H1 (cell line): ENCODE data around the gene CSNK1G2. TPM values are rescaled to one million over a fixed set of nuclear protein-coding genes. Genes with fewer than 3 reads are reported as not detected.

Experiments
- CTCF ChIA-PET: fragments of 300-600 bp; sonication (Branson Sonifier 250); formaldehyde crosslinking; loops from one replicate; lab custom pipeline; 2021; ENCODE audit not compliant: partially characterized antibody; lab: Charles Lee
- POLR2A ChIA-PET: fragments of 300-600 bp; sonication (Branson Sonifier 250); formaldehyde crosslinking; loops from one replicate; lab custom pipeline; 2021; ENCODE audit warnings: inconsistent platforms; ENCODE audit not compliant: partially characterized antibody; lab: Charles Lee
- DNase-seq, 2 experiments: peaks; one replicate each; pipeline versions ENCODE4 v3.0.0 to v3.0.0-alpha.2; 2010 to 2022; ENCODE audit warnings: low spot score in 2 of 2, low read depth in 1 of 2, mixed read lengths in 1 of 2
- FAIRE-seq: peaks from 2 replicates; lab custom pipeline; 2011; peaks lifted over from hg19 to GRCh38; lab: Jason Lieb, UNC
- H2AFZ ChIP-seq: 2 replicates; pipeline ENCODE4 v1.8.1; 2012; ENCODE audit warnings: low read length, inconsistent platforms
- H2AK5ac ChIP-seq: 2 replicates; pipeline ENCODE4 v1.6.1; 2013; ENCODE audit warnings: low read depth, low read length
- H2BK120ac ChIP-seq: replicated peaks from 2 replicates; pipeline ENCODE3; 2013; ENCODE audit warnings: low read depth, low read length, inconsistent platforms
- H2BK12ac ChIP-seq: 2 replicates; pipeline ENCODE4 v1.6.1; 2013; ENCODE audit warnings: low read depth, low read length
- H2BK15ac ChIP-seq: 2 replicates; pipeline ENCODE4 v1.6.1; 2013; ENCODE audit warnings: low read length
- H2BK20ac ChIP-seq: 2 replicates; pipeline ENCODE4 v1.6.1; 2013; ENCODE audit warnings: low read length
- H2BK5ac ChIP-seq: 2 replicates; pipeline ENCODE4 v1.6.1; 2013; ENCODE audit warnings: low read depth, low read length
- H3K14ac ChIP-seq: 2 replicates; pipeline ENCODE4 v1.6.1; 2013; ENCODE audit warnings: inconsistent platforms; ENCODE audit not compliant: insufficient read length
- H3K18ac ChIP-seq: 2 replicates; pipeline ENCODE4 v1.6.1; 2013; ENCODE audit warnings: low read length; ENCODE audit errors: extremely low read depth
- H3K23ac ChIP-seq: 2 replicates; pipeline ENCODE4 v1.6.1; 2013; ENCODE audit warnings: inconsistent platforms; ENCODE audit not compliant: insufficient read length
- H3K23me2 ChIP-seq: 2 replicates; pipeline ENCODE4 v1.6.1; 2013; ENCODE audit warnings: low read depth, low read length
- H3K27ac ChIP-seq: 2 replicates; pipeline ENCODE4 v1.6.1; 2011; ENCODE audit warnings: low read depth, low read length, inconsistent platforms
- H3K27me3 ChIP-seq, 4 experiments: replicated peaks in 1 of 4; 1 replicate in 1 of 4; 2 replicates in 3 of 4; pipeline versions ENCODE4 v1.6.1 to v1.8.1; 2011 to 2013; ENCODE audit warnings: low read length in 3 of 4, mild to moderate bottlenecking in 3 of 4, inconsistent platforms in 2 of 4, mixed read lengths in 2 of 4, moderate library complexity in 1 of 4; ENCODE audit not compliant: control insufficient read depth in 3 of 4, insufficient read depth in 3 of 4; ENCODE audit errors: extremely low read depth in 1 of 4
- H3K36me3 ChIP-seq, 4 experiments: 2 replicates each; pipeline versions ENCODE4 v1.6.1 to v1.8.1; 2011 to 2013; ENCODE audit warnings: mild to moderate bottlenecking in 4 of 4, low read length in 3 of 4, moderate library complexity in 2 of 4, control low read depth in 1 of 4, inconsistent platforms in 1 of 4; ENCODE audit not compliant: insufficient read depth in 4 of 4, control insufficient read depth in 2 of 4
- H3K4ac ChIP-seq: replicated peaks from 2 replicates; pipeline ENCODE3; 2013; ENCODE audit warnings: low read length, low read depth, mixed read lengths, inconsistent platforms; ENCODE audit not compliant: insufficient read length
- H3K4me1 ChIP-seq, 4 experiments: replicated peaks in 1 of 4; 1 replicate in 1 of 4; 2 replicates in 3 of 4; pipeline versions ENCODE4 v1.6.1 to v1.8.1; 2011 to 2013; ENCODE audit warnings: low read length in 3 of 4, inconsistent platforms in 2 of 4, mixed read lengths in 1 of 4; ENCODE audit not compliant: insufficient read depth in 4 of 4, control insufficient read depth in 3 of 4
- H3K4me2 ChIP-seq, 2 experiments: 2 replicates each; pipeline versions ENCODE4 v1.6.1 to v1.8.1; 2011 to 2013; ENCODE audit warnings: low read depth in 2 of 2, low read length in 2 of 2, control low read depth in 1 of 2, inconsistent platforms in 1 of 2, mild to moderate bottlenecking in 1 of 2; ENCODE audit not compliant: insufficient read depth in 1 of 2
- H3K4me3 ChIP-seq, 4 experiments: fragments of 200-600, 300-600 bp in 1 of 4; sonication (generic), shearing (Covaris generic), sonication (Bioruptor Twin) in 1 of 4; 2 replicates each; pipeline versions ENCODE4 v1.5.1 to v1.8.1; 2011 to 2016; ENCODE audit warnings: low read length in 4 of 4, low read depth in 3 of 4, control low read depth in 2 of 4, inconsistent platforms in 2 of 4, mild to moderate bottlenecking in 2 of 4, mixed read lengths in 1 of 4, moderate library complexity in 1 of 4; ENCODE audit not compliant: insufficient read depth in 2 of 4; ENCODE audit errors: extremely low read depth in 1 of 4
- H3K56ac ChIP-seq: replicated peaks from 2 replicates; pipeline ENCODE3; 2013; ENCODE audit warnings: low read depth, mild to moderate bottlenecking, mixed read lengths, low read length, inconsistent platforms; ENCODE audit not compliant: insufficient read length
- H3K79me1 ChIP-seq: 2 replicates; pipeline ENCODE4 v1.6.1; 2013; ENCODE audit warnings: low read depth, low read length, control low read depth
- H3K79me2 ChIP-seq, 2 experiments: 2 replicates each; pipeline versions ENCODE4 v1.6.1 to v1.8.1; 2012 to 2013; ENCODE audit warnings: low read length in 2 of 2, mild to moderate bottlenecking in 2 of 2, inconsistent platforms in 1 of 2; ENCODE audit not compliant: insufficient read depth in 2 of 2, control insufficient read depth in 1 of 2
- H3K9ac ChIP-seq, 4 experiments: replicated peaks in 1 of 4; 1 replicate in 1 of 4; 2 replicates in 3 of 4; pipeline versions ENCODE4 v1.6.1 to v1.8.1; 2011 to 2013; ENCODE audit warnings: low read depth in 3 of 4, low read length in 3 of 4, control low read depth in 2 of 4, mild to moderate bottlenecking in 2 of 4, moderate library complexity in 2 of 4, inconsistent platforms in 1 of 4; ENCODE audit errors: extremely low read depth in 1 of 4
- H3K9me3 ChIP-seq, 2 experiments: 2 replicates each; pipeline versions ENCODE4 v1.6.1 to v1.8.1; 2012 to 2013; ENCODE audit warnings: mild to moderate bottlenecking in 2 of 2, moderate library complexity in 2 of 2, control low read depth in 1 of 2, inconsistent platforms in 1 of 2, low read depth in 1 of 2, low read length in 1 of 2, mixed read lengths in 1 of 2; ENCODE audit not compliant: insufficient read depth in 2 of 2
- H4K20me1 ChIP-seq, 2 experiments: replicated peaks in 1 of 2; 2 replicates each; pipeline versions ENCODE3 to v1.8.1; 2011 to 2013; ENCODE audit warnings: inconsistent platforms in 2 of 2, low read length in 2 of 2, mild to moderate bottlenecking in 1 of 2; ENCODE audit not compliant: insufficient read depth in 2 of 2, control insufficient read depth in 1 of 2
- H4K5ac ChIP-seq: 2 replicates; pipeline ENCODE4 v1.6.1; 2013; ENCODE audit warnings: low read length, low read depth, mixed read lengths, inconsistent platforms; ENCODE audit not compliant: insufficient read length
- H4K8ac ChIP-seq: 2 replicates; pipeline ENCODE4 v1.8.0; 2013; ENCODE audit warnings: mild to moderate bottlenecking, moderate library complexity, low read length, inconsistent platforms; ENCODE audit not compliant: insufficient read depth; ENCODE audit errors: extremely low read depth
- H4K91ac ChIP-seq: replicated peaks from 2 replicates; pipeline ENCODE3; 2013; ENCODE audit warnings: low read length, mixed read lengths, inconsistent platforms; ENCODE audit not compliant: insufficient read length
- BACH1 ChIP-seq: IDR thresholded peaks from 2 replicates; pipeline ENCODE4 v1.6.1; 2012; ENCODE audit warnings: low read length, improper control_type of control experiment
- CHD1 ChIP-seq: IDR thresholded peaks from 2 replicates; pipeline ENCODE4 v1.6.1; 2012; ENCODE audit warnings: low read depth, low read length, improper control_type of control experiment
- CHD2 ChIP-seq: IDR thresholded peaks from 2 replicates; pipeline ENCODE4 v1.6.1; 2012; ENCODE audit warnings: low read length, improper control_type of control experiment
- EP300 ChIP-seq, 2 experiments: IDR thresholded peaks; 1 replicate in 1 of 2; 2 replicates in 1 of 2; pipeline ENCODE4 v1.6.1; 2011 to 2012; ENCODE audit warnings: low read depth in 2 of 2, low read length in 2 of 2, mild to moderate bottlenecking in 2 of 2, borderline replicate concordance in 1 of 2, inconsistent platforms in 1 of 2, moderate library complexity in 1 of 2
- EZH2 ChIP-seq: fragments of 200-600 bp; sonication (generic); IDR thresholded peaks from 2 replicates; pipeline ENCODE4 v1.7.1; 2012; ENCODE audit warnings: low read depth, mild to moderate bottlenecking, moderate library complexity, low read length, inconsistent platforms; ENCODE audit not compliant: severe bottlenecking
- HDAC2 ChIP-seq, 2 experiments: fragments of 300-600 bp in 1 of 2; sonication (generic) in 1 of 2; IDR thresholded peaks; 2 replicates each; pipeline ENCODE4 v1.6.1; 2011 to 2012; ENCODE audit warnings: low read depth in 2 of 2, low read length in 2 of 2, mild to moderate bottlenecking in 2 of 2, moderate library complexity in 2 of 2, borderline replicate concordance in 1 of 2, inconsistent platforms in 1 of 2
- KDM4A ChIP-seq: IDR thresholded peaks from one replicate; pipeline ENCODE4 v1.7.1; 2012; ENCODE audit warnings: low read depth, mild to moderate bottlenecking, moderate library complexity, low read length, inconsistent platforms; ENCODE audit not compliant: severe bottlenecking
- MAFK ChIP-seq: IDR thresholded peaks from 2 replicates; pipeline ENCODE4 v1.6.1; 2012; ENCODE audit warnings: low read depth, mild to moderate bottlenecking, improper control_type of control experiment, low read length
- POLR2AphosphoS5 ChIP-seq: IDR thresholded peaks from 2 replicates; pipeline ENCODE4 v1.6.1; 2011; ENCODE audit warnings: low read depth, low read length
- SIX5 ChIP-seq: IDR thresholded peaks from 2 replicates; pipeline ENCODE4 v1.6.1; 2011; ENCODE audit warnings: mild to moderate bottlenecking, low read depth, low read length
- TCF12 ChIP-seq: IDR thresholded peaks from 2 replicates; pipeline ENCODE4 v1.6.1; 2011; ENCODE audit warnings: low read depth, mild to moderate bottlenecking, low read length
- ZNF274 ChIP-seq: IDR thresholded peaks from 2 replicates; pipeline ENCODE4 v1.7.0; 2012; ENCODE audit warnings: low read length, borderline replicate concordance; ENCODE audit errors: extremely low read depth
- WGBS, 2 experiments: shearing (Covaris generic) in 1 of 2; methylation state at CpG; one replicate each; pipeline versions ENCODE4 v1.1.6 to v1.1.7; 2013 to 2015; ENCODE audit warnings: low lambda C conversion rate in 2 of 2, mixed read lengths in 2 of 2, inconsistent platforms in 1 of 2, low coverage in 1 of 2, missing lambda C conversion rate in 1 of 2; ENCODE audit not compliant: insufficient replicate concordance in 2 of 2, insufficient coverage in 1 of 2, insufficient read length in 1 of 2; ENCODE audit errors: extremely low coverage in 1 of 2, missing lambda C conversion rate in 1 of 2; 5-methylcytosine and 5-hydroxymethylcytosine counted together
- polyA plus RNA-seq, 7 experiments: library from polyadenylated mRNA; depleted of rRNA in 3 of 7; stranded (reverse) in 5 of 7; unstranded in 2 of 7; fragments of >200 nt in 5 of 7; fragments of 200-250 nt in 2 of 7; gene quantifications; 1 replicate in 5 of 7; 2 replicates in 1 of 7; 4 replicates in 1 of 7; pipeline versions ENCODE4 v1.2.1 to v1.2.3, GENCODE V29; 2011 to 2013; ENCODE audit warnings: missing spikeins in 2 of 7, mixed read lengths in 2 of 7
- total RNA-seq: library from RNA; stranded (reverse); fragmentation: NEBNext Ultra II Directional; extraction: Animal tissue kit (Norgen Biotek cat#: 25700); gene quantifications from 2 replicates; pipeline ENCODE4 v1.2.1, GENCODE V29; 2021

CSNK1G2 gene
- total and polyA plus RNA-seq, 2 of the 8 experiments (the other 6 are each of a cell fraction or from before 2014, with no cell fraction given) = 99.5 to 130 TPM

GRCh38 chr19:1955171-1956121 lies 14.5 kb downstream of the CSNK1G2 start:
- H4K20me1 ChIP-seq = peaks cover 44 to 60% of the 10 kb centered on the region in 2 experiments
- 85% methylated on average over 37 of the region's 51 CpGs; no CpG with 5 or more reads in 1 of the 2 experiments for WGBS, 2 experiments
- H3K14ac ChIP-seq = no peak overlapping the region
- no peak overlapping the region for H2AFZ ChIP-seq
- H3K56ac ChIP-seq = no peak overlapping the region
- H3K23me2 ChIP-seq = no peaks in the 10 kb centered on the region
- H3K23ac ChIP-seq = no peak overlapping the region
- no peak overlapping the region for H2BK12ac ChIP-seq
- DNase-seq = no peak
- H2BK15ac ChIP-seq = no peak overlapping the region
- H3K79me2 ChIP-seq = peaks cover 25 to 88% of the 10 kb centered on the region in 2 experiments
- no peak overlapping the region for H3K18ac ChIP-seq
- no peaks in the 10 kb centered on the region; a peak in 2 of 8 replicates for H3K36me3 ChIP-seq
- peaks cover 28% of the 10 kb centered on the region for H3K79me1 ChIP-seq
- ChIA-PET POLR2A (no interaction called here), CTCF (interaction anchor here (0.9 to 2.6 kb wide), 8 partner anchors 9 to 161 kb away, joined by 3 to 13 read pairs (median 3); no protein-coding TSS in a partner anchor)
- peak overlapping the region; percentile 51 for H4K8ac ChIP-seq
- no peak overlapping the region for H3K4ac ChIP-seq
- H3K4me2 ChIP-seq = no peak overlapping the region
- no peak overlapping the region for H2BK120ac ChIP-seq
- no peak for FAIRE-seq
- no peak overlapping the region for H3K4me3 ChIP-seq
- no peak overlapping the region for H2BK5ac ChIP-seq
- H4K91ac ChIP-seq = no peak overlapping the region
- no peak overlapping the region for H2BK20ac ChIP-seq
- H3K4me1 ChIP-seq = peaks cover 0 to 14% (median 9%) of the 10 kb centered on the region in 4 experiments; a peak in 5 of 7 replicates
- H2AK5ac ChIP-seq = no peak overlapping the region
- no peak overlapping the region for H4K5ac ChIP-seq
- no peak overlapping the region for H3K27ac ChIP-seq
- no peak overlapping the region; a peak in 1 of 7 replicates for H3K9ac ChIP-seq
- no peaks in the 10 kb centered on the region; a peak in 1 of 4 replicates for H3K9me3 ChIP-seq
- no peaks in the 10 kb centered on the region for H3K27me3 ChIP-seq
- TF ChIP-seq BACH1 (no peak), KDM4A (no peak), POLR2AphosphoS5 (no peak), EP300 (IDR thresholded peaks at IDR 0.05; ENCODE audit: borderline replicate concordance in 1 of 2, low read depth in 2 of 2, low read length in 2 of 2) (no peak), TCF12 (no peak), HDAC2 (IDR thresholded peaks at IDR 0.05; ENCODE audit: borderline replicate concordance in 1 of 2, low read depth in 2 of 2, low read length in 2 of 2) (no peak), EZH2 (no peak), SIX5 (no peak), CHD2 (no peak), ZNF274 (no peak), CHD1 (no peak), MAFK (no peak)
